GM21515 (cell line): ENCODE measurements around the gene DENND4C.
"Not testable (repeated sequence)": the region's sequence is repeated elsewhere in the genome, so short reads cannot be mapped to it uniquely, and the experiment has no call there.

ENCODE experiments used
- ATAC-seq: cut with Tn5 transposase; IDR thresholded peaks from one replicate; pipeline ENCODE4 v1.9.1; 2021; ENCODE audit not compliant: unreplicated experiment

Gene DENND4C

DNA sequence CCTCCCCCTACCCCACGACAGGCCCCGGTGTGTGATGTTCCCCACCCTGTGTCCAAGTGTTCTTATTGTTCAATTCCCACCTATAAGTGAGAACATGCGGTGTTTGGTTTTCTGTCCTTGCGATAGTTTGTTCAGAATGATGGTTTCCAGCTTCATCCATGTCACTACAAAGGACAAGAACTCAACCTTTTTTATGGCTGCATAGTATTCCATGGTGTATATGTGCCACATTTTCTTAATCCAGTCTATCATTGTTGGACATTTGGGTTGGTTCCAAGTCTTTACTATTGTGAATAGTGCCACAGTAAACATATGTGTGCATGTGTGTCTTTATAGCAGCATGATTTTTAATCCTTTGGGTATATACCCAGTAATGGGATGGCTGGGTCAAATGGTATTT is 35.1 kb downstream of the DENND4C start:
- ATAC-seq = not testable (repeated sequence)

DNA sequence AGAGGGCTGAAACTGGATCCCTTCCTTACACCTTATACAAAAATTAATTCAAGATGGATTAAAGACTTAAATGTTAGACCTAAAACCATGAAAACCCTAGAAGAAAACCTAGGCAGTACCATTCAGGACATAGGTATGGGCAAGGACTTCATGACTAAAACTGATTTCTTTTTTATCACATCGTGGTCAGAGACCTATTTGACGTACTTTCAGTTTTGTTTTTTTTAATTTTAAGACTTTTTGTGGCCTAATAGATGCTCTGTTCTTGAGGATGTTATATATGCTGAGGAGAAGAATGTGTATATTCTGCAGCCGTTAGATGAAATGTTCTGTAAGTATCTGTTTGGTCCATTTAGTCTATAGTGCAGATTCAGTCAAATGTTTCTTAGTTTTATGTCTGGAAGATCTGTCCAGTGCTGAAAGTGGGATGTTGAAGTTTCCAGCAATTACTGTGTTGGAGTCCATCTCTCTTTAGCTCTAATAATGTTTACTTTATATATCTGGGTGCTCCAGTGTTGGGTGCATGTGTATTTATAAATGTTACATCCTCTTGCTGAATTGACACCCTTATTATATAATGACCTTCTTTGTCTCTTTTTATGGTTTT is 36.4 kb downstream of the DENND4C start:
- not testable (repeated sequence) for ATAC-seq

DNA sequence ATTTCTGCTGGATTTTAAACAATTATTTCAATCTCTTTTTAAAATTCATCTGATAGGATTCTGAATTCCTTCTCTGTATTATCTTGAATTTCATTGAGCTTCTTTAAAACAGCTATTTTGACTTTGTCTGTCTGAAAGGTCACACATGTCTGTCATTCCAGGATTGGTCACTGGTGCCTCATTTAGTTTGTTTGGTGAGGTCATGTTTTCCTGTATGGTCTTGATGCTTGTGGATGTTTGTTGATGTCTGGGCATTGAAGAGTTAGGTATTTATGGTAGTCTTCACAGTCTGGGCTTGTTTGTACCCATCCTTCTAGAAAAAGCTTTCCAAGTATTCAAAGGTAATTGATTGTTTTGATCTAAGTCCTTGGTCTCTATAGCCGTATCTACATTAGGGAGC is 39.1 kb downstream of the DENND4C start:
- no peak for ATAC-seq

DNA sequence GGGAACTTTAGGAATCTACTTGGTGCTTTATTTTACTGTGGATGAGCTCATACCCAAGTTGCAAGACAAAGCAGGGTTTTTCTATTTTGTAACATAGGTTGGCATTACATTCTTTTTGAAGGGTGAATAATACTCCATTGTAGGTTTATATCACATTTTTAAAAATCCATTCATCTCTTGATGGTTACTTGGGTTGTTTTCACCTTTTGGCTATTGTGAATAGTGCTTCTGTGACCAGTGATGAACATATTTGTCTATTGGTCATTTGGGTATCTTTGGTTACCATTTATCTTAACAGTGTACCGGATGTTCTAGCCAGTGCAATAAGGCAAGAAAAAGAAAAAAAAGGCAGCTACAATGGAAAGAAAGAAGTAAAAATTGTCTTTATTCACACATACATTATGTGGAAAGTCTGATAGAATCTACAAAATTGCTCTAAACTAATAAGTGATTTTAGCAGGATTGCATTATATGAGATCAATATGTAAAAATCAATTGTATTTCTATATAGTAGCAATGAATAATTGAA is 40.0 kb downstream of the DENND4C start:
- ATAC-seq = no peak

DNA sequence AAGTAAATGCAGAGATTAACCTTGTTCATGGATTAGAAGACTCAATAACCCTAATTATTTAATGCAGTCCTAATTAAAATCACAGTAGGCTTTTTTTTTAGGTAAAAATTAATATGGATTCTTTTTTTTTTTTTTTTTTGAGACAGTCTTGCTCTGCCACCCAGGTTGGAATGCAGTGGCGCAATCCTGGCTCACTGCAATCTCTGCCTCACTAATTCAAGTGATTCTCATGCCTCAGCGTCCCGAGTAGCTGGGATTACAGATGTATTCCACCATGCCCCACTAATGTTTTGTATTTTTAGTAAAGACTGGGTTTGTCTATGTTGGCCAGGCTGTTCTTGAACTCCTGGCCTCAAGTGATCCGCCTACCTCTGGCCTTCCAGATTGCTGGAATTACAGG is 40.6 kb downstream of the DENND4C start:
- ATAC-seq = no peak

DNA sequence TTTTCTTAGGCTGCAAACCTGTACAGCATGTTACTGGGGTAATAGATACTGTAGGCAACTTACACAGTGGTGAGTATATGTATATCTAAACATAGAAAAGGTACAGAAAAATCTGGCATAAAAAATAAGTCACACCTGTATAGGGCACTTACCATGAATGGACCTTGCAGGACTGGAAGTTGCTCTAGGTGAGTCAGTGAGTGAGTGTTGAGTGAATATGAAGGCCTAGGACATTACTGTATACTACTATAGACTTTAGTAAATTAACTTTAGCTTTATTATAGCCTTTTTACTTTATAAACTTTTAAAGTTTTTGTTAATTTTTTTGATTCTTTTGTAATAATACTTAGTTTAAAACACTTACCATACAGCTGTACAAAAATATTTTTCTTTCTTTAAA is 51.3 kb downstream of the DENND4C start:
- no peak for ATAC-seq

DNA sequence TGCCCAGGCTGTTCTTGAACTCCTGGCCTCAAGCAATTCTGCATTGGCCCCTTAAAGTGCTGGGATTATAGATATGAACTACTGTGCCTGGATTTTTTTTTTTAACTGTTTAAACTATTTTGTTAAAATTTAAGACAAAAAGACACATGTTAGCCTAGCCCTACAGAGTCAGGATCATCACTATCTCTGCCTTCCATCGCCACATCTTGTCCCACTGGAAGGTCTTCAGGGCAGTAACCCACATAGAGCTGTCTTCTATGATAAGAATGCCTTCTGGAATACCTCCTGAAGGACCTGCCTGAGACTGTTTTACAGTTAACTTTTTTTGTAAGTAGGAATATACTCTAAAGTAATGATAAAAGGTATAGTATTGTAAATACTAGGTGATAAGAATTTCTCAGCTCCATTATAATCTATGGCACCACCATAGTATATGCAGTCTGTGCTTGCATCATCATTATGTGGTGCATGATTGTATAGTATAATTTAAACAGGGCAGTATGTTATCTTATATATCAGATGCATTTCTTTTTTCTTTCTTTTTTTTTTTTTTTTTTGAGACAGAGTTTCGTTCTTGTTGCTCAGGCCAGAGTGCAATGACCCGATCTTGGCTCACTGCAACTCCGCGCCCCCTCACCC is 52.7 kb downstream of the DENND4C start:
- ATAC-seq = no peak

DNA sequence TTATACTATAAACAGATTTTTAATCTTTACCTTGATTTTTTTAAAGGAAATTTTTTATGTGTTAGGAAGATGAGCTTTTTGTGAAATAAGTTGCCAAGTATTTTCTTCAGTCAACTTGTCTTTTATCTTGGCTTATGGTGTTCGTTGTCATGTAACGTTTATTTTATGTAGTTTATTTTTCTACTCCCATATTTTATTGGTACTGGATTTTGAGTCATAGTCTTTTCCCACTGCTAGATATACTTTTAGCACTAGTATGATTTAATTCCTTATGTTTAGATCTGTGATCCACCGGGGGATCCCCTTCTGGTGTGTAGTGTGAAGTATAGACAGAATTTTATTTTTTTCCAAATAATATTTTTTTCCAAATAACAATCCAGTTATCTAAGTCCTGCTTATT is 54.2 kb downstream of the DENND4C start:
- ATAC-seq = no peak

DNA sequence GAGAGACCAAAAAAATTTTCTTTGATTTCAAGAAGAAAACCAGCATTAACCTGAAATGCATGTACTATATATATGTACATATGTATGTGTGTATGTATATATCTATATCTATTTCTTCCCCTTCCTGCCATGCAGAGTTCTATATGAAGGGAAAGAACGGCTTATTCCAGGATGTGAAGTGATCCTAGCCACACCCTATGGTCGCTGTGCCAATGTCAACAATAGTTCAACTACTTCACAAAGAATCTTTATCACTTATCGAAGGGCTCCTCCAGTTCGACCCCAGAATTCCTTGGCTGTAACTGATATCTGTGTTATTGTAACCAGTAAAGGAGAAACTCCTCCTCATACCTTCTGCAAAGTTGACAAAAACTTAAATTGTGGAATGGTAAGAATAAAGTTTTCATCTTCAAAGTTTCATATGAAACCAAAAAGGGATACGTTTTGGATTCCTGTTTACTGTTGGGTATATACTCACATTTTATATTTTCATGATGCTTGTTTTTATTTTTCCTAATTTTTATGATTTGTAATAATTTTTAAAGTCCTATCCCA is 56.2 kb downstream of the DENND4C start:
- no peak for ATAC-seq

DNA sequence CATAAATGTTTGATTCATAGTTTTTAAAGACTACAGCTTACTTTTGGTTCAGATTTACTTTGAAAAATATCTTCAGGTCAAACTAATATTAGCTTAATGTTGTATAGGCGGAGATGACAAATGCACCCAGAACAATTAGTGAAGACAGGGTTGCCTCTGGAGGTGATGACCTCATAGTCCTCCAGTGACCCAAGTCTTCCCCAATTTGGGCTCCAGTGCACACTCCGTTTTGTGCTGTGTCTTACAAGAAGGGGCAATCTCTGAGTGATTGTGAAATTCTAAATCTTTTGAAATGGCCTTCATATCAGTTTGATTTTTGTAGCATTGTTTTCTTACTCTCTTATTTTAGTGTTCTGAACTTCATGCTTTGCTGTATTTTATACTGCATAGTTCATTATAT is 57.6 kb downstream of the DENND4C start:
- no peak for ATAC-seq

DNA sequence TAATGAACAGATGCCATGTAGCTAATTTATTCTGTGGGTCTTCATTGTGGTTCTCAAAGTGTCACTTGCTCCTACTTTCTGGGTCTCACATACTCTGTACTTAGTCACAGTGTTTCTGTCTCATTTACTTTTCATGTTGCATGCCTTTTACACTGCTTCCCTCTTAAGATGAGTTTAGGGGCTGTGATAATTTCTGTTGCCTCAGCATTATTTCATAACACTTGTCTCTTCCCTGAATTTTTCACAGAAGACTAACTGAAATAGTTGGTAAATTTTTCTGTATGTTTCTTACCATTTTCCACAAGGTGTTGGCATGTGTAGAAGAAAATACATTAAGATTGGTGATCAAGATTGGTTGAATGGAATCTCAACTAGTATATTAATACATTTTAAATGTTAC is 59.6 kb downstream of the DENND4C start:
- ATAC-seq = no peak

DNA sequence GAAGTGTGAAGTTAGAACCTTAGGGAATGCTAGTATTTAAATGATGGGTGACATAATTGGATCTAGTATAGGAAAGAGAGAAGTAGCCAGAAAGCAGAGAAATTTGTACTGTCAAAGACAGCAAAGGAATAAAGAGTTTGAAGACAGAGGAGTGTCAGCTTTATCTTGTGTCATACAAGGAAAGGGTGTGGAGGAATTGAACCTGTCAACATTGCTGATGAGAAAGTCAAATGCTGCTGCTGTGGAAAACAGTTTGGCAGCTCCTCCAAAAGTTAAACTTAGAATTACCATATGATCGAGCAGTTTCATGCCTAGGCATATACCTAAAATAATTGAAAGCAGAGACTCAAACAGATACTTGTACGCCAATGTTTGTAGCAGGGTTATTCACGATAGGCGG is 63.7 kb downstream of the DENND4C start:
- no peak for ATAC-seq

DNA sequence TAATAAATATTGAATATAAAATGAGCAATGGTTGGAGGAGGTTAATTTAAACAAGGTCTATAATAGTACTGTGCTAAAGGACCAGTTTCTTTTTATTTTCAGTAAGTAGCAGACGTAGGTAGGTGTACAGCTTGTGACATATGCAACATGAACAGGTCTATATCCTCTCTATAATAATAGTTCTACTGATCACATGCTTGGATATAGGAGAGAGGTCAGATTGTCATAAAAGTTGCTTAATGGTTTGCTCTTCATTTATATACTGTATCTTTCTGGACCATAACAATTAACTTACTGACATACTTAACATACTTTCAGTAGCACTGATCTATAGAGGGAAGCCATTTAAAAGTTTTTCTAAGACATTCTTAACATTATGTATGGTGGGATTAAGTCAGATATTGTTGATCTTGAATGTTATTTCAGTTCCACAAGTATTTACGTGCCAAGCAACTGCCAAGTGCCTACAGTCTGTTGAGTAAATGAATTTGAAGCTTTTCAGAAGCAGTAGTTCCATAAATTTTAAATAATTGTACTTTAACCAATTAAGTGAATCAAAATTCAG is 68.0 kb downstream of the DENND4C start:
- no peak for ATAC-seq

DNA sequence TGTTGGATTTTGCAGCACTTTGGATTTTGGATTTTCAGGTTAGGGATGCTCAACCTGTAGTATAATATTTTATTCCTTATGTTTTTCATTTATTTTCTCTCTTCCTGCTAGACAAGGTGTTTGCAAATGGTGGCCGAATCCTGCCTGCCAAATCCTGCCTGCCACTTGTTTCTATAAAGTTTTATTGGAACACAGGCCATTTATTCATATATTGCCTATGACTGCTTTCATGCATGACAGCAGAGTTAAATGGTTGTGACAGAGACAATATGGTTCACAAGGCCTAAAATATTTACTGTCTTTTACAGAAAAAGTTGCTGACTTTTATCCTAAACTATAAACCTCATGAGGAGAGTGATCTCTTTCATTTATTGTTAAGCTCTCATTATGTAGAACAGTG is 72.7 kb downstream of the DENND4C start:
- ATAC-seq = no peak

DNA sequence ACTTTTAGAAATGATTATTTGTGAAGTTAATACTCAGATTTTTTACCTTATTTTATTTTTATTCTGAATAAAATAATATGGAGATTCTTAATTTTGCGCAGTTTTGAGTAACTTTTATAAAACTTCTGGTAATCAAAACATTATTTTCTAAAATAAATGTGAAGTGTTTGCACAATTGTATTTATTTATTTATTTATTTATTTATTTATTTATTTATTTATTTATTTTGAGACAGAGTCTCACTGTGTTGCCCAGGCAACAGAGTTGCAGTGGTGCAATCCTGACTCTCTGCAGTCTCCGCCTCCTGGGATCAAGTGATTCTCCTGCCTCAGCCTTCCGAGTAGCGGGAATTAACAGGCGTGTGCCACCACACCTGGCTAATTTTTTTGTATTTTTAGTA is 76.1 kb downstream of the DENND4C start:
- no peak for ATAC-seq

DNA sequence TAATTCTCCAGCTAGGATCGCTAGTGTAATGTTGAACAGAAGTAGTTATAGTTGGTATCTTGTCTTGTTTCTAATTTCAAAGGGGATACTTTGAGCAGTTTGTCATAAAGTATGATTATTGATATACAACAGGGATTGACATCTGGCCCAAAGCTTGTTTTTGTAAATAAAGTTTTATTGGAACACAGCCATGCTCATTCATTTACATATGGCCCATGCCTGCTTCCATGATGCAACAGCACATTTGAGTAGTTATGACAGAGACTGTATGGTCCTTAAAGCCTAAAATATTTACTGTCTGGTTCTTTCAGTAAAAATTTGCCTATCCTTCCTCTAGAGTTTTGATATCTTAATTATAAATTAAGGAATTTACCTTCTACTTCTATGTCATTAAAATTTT is 79.8 kb downstream of the DENND4C start:
- ATAC-seq = no peak

DNA sequence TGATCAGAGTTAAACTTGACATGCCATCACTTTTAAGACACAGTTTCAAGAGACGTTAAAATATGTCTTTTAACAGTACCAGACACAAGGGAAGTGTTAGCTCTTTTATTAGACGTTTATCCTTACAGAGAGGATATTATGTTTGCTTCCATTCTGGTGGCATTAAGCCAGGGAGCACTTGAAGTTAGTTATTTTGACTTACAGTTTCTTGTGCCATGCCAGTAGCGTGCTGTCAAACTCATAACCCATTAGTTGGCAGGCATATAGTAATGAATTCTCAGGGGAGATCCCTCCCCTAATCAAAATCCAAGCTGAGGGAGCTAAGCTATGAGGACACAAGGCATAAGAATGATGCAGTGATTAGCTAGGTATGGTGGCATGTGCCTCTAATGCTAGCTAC is 83.1 kb downstream of the DENND4C start:
- no peak for ATAC-seq

DNA sequence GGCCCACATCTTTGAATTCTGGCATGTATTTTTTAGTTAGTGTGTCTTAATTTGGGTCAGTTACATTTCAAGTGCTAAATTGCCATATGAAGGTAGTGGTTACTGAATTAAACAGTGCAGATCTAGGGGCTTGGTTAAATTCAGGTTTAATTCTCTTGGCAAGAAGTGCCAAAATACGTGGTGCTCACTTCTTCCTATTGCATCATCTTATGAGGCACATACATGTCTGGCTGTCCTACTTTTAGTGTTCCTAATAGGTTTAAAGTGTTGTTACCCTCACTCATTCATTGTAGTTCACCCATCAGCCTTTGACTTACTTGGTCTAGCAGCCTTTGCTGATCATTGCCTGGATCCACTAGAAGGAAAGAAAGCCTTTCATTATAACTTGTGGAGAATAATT is 90.0 kb downstream of the DENND4C start:
- no peak for ATAC-seq

DNA sequence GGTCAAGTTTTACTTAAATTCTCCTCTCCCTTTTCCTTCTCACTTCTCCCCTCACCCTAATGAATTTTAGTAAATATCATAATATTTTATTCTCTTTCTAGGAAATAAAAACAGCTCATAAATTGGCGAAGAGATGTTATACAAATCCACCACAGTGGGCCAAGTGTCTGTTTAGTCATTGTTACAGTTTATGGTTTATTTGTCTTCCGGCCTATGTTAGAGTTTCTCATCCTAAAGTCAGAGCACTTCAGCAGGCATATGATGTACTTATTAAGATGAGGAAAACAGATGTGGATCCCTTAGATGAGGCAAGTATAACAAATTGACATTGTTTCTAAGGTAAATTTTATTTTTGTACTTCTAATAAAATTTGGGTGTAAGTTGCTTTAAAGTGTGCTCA is 101.4 kb downstream of the DENND4C start:
- no peak for ATAC-seq

DNA sequence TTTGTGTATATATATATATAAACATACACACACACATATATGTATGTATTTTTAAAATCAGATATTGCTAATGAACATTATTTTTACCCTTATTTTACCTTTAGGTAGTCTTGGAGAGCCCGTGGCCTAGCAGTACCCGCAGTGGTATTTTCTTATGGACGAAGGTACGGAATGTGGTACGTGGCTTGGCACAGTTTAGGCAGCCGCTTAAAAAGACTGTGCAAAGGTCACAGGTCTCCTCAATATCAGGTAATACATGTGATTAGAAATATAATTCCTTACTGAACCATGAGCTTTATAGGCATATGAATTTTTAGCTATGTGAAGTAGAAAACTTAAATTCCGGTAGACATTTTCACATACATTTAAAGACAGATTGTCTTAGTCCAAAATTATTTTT is 105.7 kb downstream of the DENND4C start:
- ATAC-seq = no peak

DNA sequence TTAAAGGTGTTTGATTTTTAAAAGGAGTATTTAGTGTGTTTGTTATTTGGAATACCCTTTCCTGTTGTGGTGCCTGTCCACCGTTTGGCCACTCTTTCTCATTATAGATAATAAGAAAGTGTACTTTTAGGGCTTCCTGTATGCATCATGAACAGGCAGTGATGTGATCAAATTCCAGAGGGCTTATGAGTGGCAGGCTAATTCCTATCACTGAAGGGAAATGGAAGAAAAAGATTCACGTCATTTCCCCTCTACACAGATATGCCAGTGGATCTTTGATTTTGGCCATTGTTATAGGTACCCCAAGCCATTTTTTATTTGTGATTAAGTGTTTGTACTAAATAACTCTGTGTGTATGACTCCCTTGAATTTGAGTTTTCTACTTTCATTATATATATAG is 112.5 kb downstream of the DENND4C start:
- ATAC-seq = no peak

DNA sequence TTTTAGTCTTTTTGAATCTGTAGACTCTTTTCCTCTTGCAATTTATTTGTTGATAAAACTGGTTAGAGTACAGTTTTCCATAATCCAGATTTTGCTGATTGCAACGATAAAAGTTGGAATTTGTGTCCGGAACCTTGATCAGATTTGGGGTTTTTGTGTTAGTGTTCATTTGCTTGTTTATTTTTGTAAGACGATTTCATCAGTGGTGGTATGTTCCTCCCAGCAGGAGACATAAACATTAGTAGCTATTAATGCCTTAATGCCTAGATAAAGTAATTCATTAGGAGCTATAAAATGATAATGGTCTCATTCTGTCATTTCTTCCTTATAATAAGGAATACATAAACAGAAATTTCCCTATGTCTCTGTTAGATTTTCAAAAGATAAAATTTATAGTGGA is 128.2 kb downstream of the DENND4C start:
- ATAC-seq = no peak
